ENCODE measurements around the gene PRKN.
A peak's percentile ranks its signal among the peaks of the same experiment; 100 is the strongest.

DNA sequence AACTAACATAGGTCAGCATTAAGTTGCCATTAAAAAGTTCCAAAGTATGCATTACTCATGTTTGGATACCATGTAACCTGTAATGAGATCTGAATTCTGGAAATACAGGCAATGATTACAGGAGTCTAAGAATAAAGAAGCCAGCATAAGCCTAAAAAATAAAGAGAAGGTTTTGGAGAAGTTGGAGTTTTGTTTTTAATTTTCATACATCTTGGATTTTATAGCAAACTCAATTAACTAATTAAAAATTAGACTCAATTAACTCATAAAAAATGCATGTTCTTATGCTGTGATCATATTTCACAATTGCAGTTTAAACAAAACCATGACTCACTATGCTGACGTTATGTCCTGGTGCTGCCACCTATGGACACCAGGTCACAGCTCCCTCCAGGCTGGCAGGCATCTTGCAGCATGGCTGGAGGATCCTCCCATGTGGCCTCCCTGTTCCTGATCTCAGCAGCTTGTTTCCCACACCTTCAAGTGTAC lies 804.9 kb downstream of the PRKN start:
- TF ChIP-seq, protein P1, sequence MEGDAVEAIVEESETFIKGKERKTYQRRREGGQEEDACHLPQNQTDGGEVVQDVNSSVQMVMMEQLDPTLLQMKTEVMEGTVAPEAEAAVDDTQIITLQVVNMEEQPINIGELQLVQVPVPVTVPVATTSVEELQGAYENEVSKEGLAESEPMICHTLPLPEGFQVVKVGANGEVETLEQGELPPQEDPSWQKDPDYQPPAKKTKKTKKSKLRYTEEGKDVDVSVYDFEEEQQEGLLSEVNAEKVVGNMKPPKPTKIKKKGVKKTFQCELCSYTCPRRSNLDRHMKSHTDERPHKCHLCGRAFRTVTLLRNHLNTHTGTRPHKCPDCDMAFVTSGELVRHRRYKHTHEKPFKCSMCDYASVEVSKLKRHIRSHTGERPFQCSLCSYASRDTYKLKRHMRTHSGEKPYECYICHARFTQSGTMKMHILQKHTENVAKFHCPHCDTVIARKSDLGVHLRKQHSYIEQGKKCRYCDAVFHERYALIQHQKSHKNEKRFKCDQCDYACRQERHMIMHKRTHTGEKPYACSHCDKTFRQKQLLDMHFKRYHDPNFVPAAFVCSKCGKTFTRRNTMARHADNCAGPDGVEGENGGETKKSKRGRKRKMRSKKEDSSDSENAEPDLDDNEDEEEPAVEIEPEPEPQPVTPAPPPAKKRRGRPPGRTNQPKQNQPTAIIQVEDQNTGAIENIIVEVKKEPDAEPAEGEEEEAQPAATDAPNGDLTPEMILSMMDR (IDR thresholded peaks at IDR 0.05): peak in 4 of 6 experiments; percentile 33 to 72 (median 62)
- TF ChIP-seq POLR2A (IDR thresholded peaks at IDR 0.05): no peak
